H1 (cell line): ENCODE measurements around the gene SLC25A12. TPM values are rescaled to one million over a fixed set of nuclear protein-coding genes. Genes with fewer than 3 reads are reported as not detected.

Experiments
- CTCF ChIA-PET: fragments of 300-600 bp; sonication (Branson Sonifier 250); formaldehyde crosslinking; loops from one replicate; lab custom pipeline; 2021; ENCODE audit not compliant: partially characterized antibody; lab: Charles Lee
- POLR2A ChIA-PET: fragments of 300-600 bp; sonication (Branson Sonifier 250); formaldehyde crosslinking; loops from one replicate; lab custom pipeline; 2021; ENCODE audit warnings: inconsistent platforms; ENCODE audit not compliant: partially characterized antibody; lab: Charles Lee
- DNase-seq, 2 experiments: peaks; one replicate each; pipeline versions ENCODE4 v3.0.0 to v3.0.0-alpha.2; 2010 to 2022; ENCODE audit warnings: low spot score in 2 of 2, low read depth in 1 of 2, mixed read lengths in 1 of 2
- FAIRE-seq: peaks from 2 replicates; lab custom pipeline; 2011; peaks lifted over from hg19 to GRCh38; lab: Jason Lieb, UNC
- H2AFZ ChIP-seq: 2 replicates; pipeline ENCODE4 v1.8.1; 2012; ENCODE audit warnings: low read length, inconsistent platforms
- H2AK5ac ChIP-seq: 2 replicates; pipeline ENCODE4 v1.6.1; 2013; ENCODE audit warnings: low read depth, low read length
- H2BK120ac ChIP-seq: replicated peaks from 2 replicates; pipeline ENCODE3; 2013; ENCODE audit warnings: low read depth, low read length, inconsistent platforms
- H2BK12ac ChIP-seq: 2 replicates; pipeline ENCODE4 v1.6.1; 2013; ENCODE audit warnings: low read depth, low read length
- H2BK15ac ChIP-seq: 2 replicates; pipeline ENCODE4 v1.6.1; 2013; ENCODE audit warnings: low read length
- H2BK20ac ChIP-seq: 2 replicates; pipeline ENCODE4 v1.6.1; 2013; ENCODE audit warnings: low read length
- H2BK5ac ChIP-seq: 2 replicates; pipeline ENCODE4 v1.6.1; 2013; ENCODE audit warnings: low read depth, low read length
- H3K14ac ChIP-seq: 2 replicates; pipeline ENCODE4 v1.6.1; 2013; ENCODE audit warnings: inconsistent platforms; ENCODE audit not compliant: insufficient read length
- H3K18ac ChIP-seq: 2 replicates; pipeline ENCODE4 v1.6.1; 2013; ENCODE audit warnings: low read length; ENCODE audit errors: extremely low read depth
- H3K23ac ChIP-seq: 2 replicates; pipeline ENCODE4 v1.6.1; 2013; ENCODE audit warnings: inconsistent platforms; ENCODE audit not compliant: insufficient read length
- H3K23me2 ChIP-seq: 2 replicates; pipeline ENCODE4 v1.6.1; 2013; ENCODE audit warnings: low read depth, low read length
- H3K27ac ChIP-seq: 2 replicates; pipeline ENCODE4 v1.6.1; 2011; ENCODE audit warnings: low read depth, low read length, inconsistent platforms
- H3K27me3 ChIP-seq, 4 experiments: replicated peaks in 1 of 4; 1 replicate in 1 of 4; 2 replicates in 3 of 4; pipeline versions ENCODE4 v1.6.1 to v1.8.1; 2011 to 2013; ENCODE audit warnings: low read length in 3 of 4, mild to moderate bottlenecking in 3 of 4, inconsistent platforms in 2 of 4, mixed read lengths in 2 of 4, moderate library complexity in 1 of 4; ENCODE audit not compliant: control insufficient read depth in 3 of 4, insufficient read depth in 3 of 4; ENCODE audit errors: extremely low read depth in 1 of 4
- H3K36me3 ChIP-seq, 4 experiments: 2 replicates each; pipeline versions ENCODE4 v1.6.1 to v1.8.1; 2011 to 2013; ENCODE audit warnings: mild to moderate bottlenecking in 4 of 4, low read length in 3 of 4, moderate library complexity in 2 of 4, control low read depth in 1 of 4, inconsistent platforms in 1 of 4; ENCODE audit not compliant: insufficient read depth in 4 of 4, control insufficient read depth in 2 of 4
- H3K4ac ChIP-seq: replicated peaks from 2 replicates; pipeline ENCODE3; 2013; ENCODE audit warnings: low read length, low read depth, mixed read lengths, inconsistent platforms; ENCODE audit not compliant: insufficient read length
- H3K4me1 ChIP-seq, 4 experiments: replicated peaks in 1 of 4; 1 replicate in 1 of 4; 2 replicates in 3 of 4; pipeline versions ENCODE4 v1.6.1 to v1.8.1; 2011 to 2013; ENCODE audit warnings: low read length in 3 of 4, inconsistent platforms in 2 of 4, mixed read lengths in 1 of 4; ENCODE audit not compliant: insufficient read depth in 4 of 4, control insufficient read depth in 3 of 4
- H3K4me2 ChIP-seq, 2 experiments: 2 replicates each; pipeline versions ENCODE4 v1.6.1 to v1.8.1; 2011 to 2013; ENCODE audit warnings: low read depth in 2 of 2, low read length in 2 of 2, control low read depth in 1 of 2, inconsistent platforms in 1 of 2, mild to moderate bottlenecking in 1 of 2; ENCODE audit not compliant: insufficient read depth in 1 of 2
- H3K4me3 ChIP-seq, 4 experiments: fragments of 200-600, 300-600 bp in 1 of 4; sonication (generic), shearing (Covaris generic), sonication (Bioruptor Twin) in 1 of 4; 2 replicates each; pipeline versions ENCODE4 v1.5.1 to v1.8.1; 2011 to 2016; ENCODE audit warnings: low read length in 4 of 4, low read depth in 3 of 4, control low read depth in 2 of 4, inconsistent platforms in 2 of 4, mild to moderate bottlenecking in 2 of 4, mixed read lengths in 1 of 4, moderate library complexity in 1 of 4; ENCODE audit not compliant: insufficient read depth in 2 of 4; ENCODE audit errors: extremely low read depth in 1 of 4
- H3K56ac ChIP-seq: replicated peaks from 2 replicates; pipeline ENCODE3; 2013; ENCODE audit warnings: low read depth, mild to moderate bottlenecking, mixed read lengths, low read length, inconsistent platforms; ENCODE audit not compliant: insufficient read length
- H3K79me1 ChIP-seq: 2 replicates; pipeline ENCODE4 v1.6.1; 2013; ENCODE audit warnings: low read depth, low read length, control low read depth
- H3K79me2 ChIP-seq, 2 experiments: 2 replicates each; pipeline versions ENCODE4 v1.6.1 to v1.8.1; 2012 to 2013; ENCODE audit warnings: low read length in 2 of 2, mild to moderate bottlenecking in 2 of 2, inconsistent platforms in 1 of 2; ENCODE audit not compliant: insufficient read depth in 2 of 2, control insufficient read depth in 1 of 2
- H3K9ac ChIP-seq, 4 experiments: replicated peaks in 1 of 4; 1 replicate in 1 of 4; 2 replicates in 3 of 4; pipeline versions ENCODE4 v1.6.1 to v1.8.1; 2011 to 2013; ENCODE audit warnings: low read depth in 3 of 4, low read length in 3 of 4, control low read depth in 2 of 4, mild to moderate bottlenecking in 2 of 4, moderate library complexity in 2 of 4, inconsistent platforms in 1 of 4; ENCODE audit errors: extremely low read depth in 1 of 4
- H3K9me3 ChIP-seq, 2 experiments: 2 replicates each; pipeline versions ENCODE4 v1.6.1 to v1.8.1; 2012 to 2013; ENCODE audit warnings: mild to moderate bottlenecking in 2 of 2, moderate library complexity in 2 of 2, control low read depth in 1 of 2, inconsistent platforms in 1 of 2, low read depth in 1 of 2, low read length in 1 of 2, mixed read lengths in 1 of 2; ENCODE audit not compliant: insufficient read depth in 2 of 2
- H4K20me1 ChIP-seq, 2 experiments: replicated peaks in 1 of 2; 2 replicates each; pipeline versions ENCODE3 to v1.8.1; 2011 to 2013; ENCODE audit warnings: inconsistent platforms in 2 of 2, low read length in 2 of 2, mild to moderate bottlenecking in 1 of 2; ENCODE audit not compliant: insufficient read depth in 2 of 2, control insufficient read depth in 1 of 2
- H4K5ac ChIP-seq: 2 replicates; pipeline ENCODE4 v1.6.1; 2013; ENCODE audit warnings: low read length, low read depth, mixed read lengths, inconsistent platforms; ENCODE audit not compliant: insufficient read length
- H4K8ac ChIP-seq: 2 replicates; pipeline ENCODE4 v1.8.0; 2013; ENCODE audit warnings: mild to moderate bottlenecking, moderate library complexity, low read length, inconsistent platforms; ENCODE audit not compliant: insufficient read depth; ENCODE audit errors: extremely low read depth
- H4K91ac ChIP-seq: replicated peaks from 2 replicates; pipeline ENCODE3; 2013; ENCODE audit warnings: low read length, mixed read lengths, inconsistent platforms; ENCODE audit not compliant: insufficient read length
- BCL11A ChIP-seq, 2 experiments: IDR thresholded peaks; one replicate each; pipeline ENCODE4 v1.6.1; 2011; ENCODE audit warnings: low read depth in 2 of 2, low read length in 2 of 2, mild to moderate bottlenecking in 2 of 2
- CBX8 ChIP-seq: fragments of 300-800, 300-1000 bp; sonication (generic); IDR thresholded peaks from 2 replicates; pipeline ENCODE4 v1.7.1; 2016; ENCODE audit warnings: low read depth, low read length, borderline replicate concordance
- CTBP2 ChIP-seq: IDR thresholded peaks from 2 replicates; pipeline ENCODE4 v1.7.0; 2011; ENCODE audit warnings: borderline replicate concordance, mild to moderate bottlenecking, moderate library complexity, mixed read lengths, low read length; ENCODE audit not compliant: insufficient read depth, insufficient read length
- EZH2 ChIP-seq: fragments of 200-600 bp; sonication (generic); IDR thresholded peaks from 2 replicates; pipeline ENCODE4 v1.7.1; 2012; ENCODE audit warnings: low read depth, mild to moderate bottlenecking, moderate library complexity, low read length, inconsistent platforms; ENCODE audit not compliant: severe bottlenecking
- GABPA ChIP-seq: IDR thresholded peaks from 2 replicates; pipeline ENCODE4 v1.6.1; 2011; ENCODE audit warnings: mild to moderate bottlenecking, low read length, moderate library complexity, borderline replicate concordance; ENCODE audit not compliant: insufficient read depth
- GTF2F1 ChIP-seq: IDR thresholded peaks from 2 replicates; pipeline ENCODE4 v1.6.1; 2012; ENCODE audit warnings: low read depth, low read length, improper control_type of control experiment, borderline replicate concordance
- HDAC2 ChIP-seq, 2 experiments: fragments of 300-600 bp in 1 of 2; sonication (generic) in 1 of 2; IDR thresholded peaks; 2 replicates each; pipeline ENCODE4 v1.6.1; 2011 to 2012; ENCODE audit warnings: low read depth in 2 of 2, low read length in 2 of 2, mild to moderate bottlenecking in 2 of 2, moderate library complexity in 2 of 2, borderline replicate concordance in 1 of 2, inconsistent platforms in 1 of 2
- HDAC6 ChIP-seq: IDR thresholded peaks from one replicate; pipeline ENCODE4 v1.7.1; 2012; ENCODE audit warnings: low read depth, mild to moderate bottlenecking, inconsistent platforms, low read length, moderate library complexity
- KDM4A ChIP-seq: IDR thresholded peaks from one replicate; pipeline ENCODE4 v1.7.1; 2012; ENCODE audit warnings: low read depth, mild to moderate bottlenecking, moderate library complexity, low read length, inconsistent platforms; ENCODE audit not compliant: severe bottlenecking
- RNF2 ChIP-seq: fragments of 200-900, 300-1000 bp; sonication (generic); IDR thresholded peaks from 2 replicates; pipeline ENCODE4 v1.7.1; 2016; ENCODE audit warnings: borderline replicate concordance, low read depth, mild to moderate bottlenecking, antibody characterized with exemption, low read length; ENCODE audit not compliant: poor library complexity, severe bottlenecking; ENCODE audit errors: missing control alignments
- TAF1 ChIP-seq: IDR thresholded peaks from 2 replicates; pipeline ENCODE4 v1.6.1; 2011; ENCODE audit warnings: mild to moderate bottlenecking, low read depth, low read length
- TCF12 ChIP-seq: IDR thresholded peaks from 2 replicates; pipeline ENCODE4 v1.6.1; 2011; ENCODE audit warnings: low read depth, mild to moderate bottlenecking, low read length
- WGBS, 2 experiments: shearing (Covaris generic) in 1 of 2; methylation state at CpG; one replicate each; pipeline versions ENCODE4 v1.1.6 to v1.1.7; 2013 to 2015; ENCODE audit warnings: low lambda C conversion rate in 2 of 2, mixed read lengths in 2 of 2, inconsistent platforms in 1 of 2, low coverage in 1 of 2, missing lambda C conversion rate in 1 of 2; ENCODE audit not compliant: insufficient replicate concordance in 2 of 2, insufficient coverage in 1 of 2, insufficient read length in 1 of 2; ENCODE audit errors: extremely low coverage in 1 of 2, missing lambda C conversion rate in 1 of 2; 5-methylcytosine and 5-hydroxymethylcytosine counted together
- polyA plus RNA-seq, 7 experiments: library from polyadenylated mRNA; depleted of rRNA in 3 of 7; stranded (reverse) in 5 of 7; unstranded in 2 of 7; fragments of >200 nt in 5 of 7; fragments of 200-250 nt in 2 of 7; gene quantifications; 1 replicate in 5 of 7; 2 replicates in 1 of 7; 4 replicates in 1 of 7; pipeline versions ENCODE4 v1.2.1 to v1.2.3, GENCODE V29; 2011 to 2013; ENCODE audit warnings: missing spikeins in 2 of 7, mixed read lengths in 2 of 7
- total RNA-seq: library from RNA; stranded (reverse); fragmentation: NEBNext Ultra II Directional; extraction: Animal tissue kit (Norgen Biotek cat#: 25700); gene quantifications from 2 replicates; pipeline ENCODE4 v1.2.1, GENCODE V29; 2021

Gene SLC25A12
- total and polyA plus RNA-seq, 2 of the 8 experiments (the other 6 are each of a cell fraction or from before 2014, with no cell fraction given): 7.7 to 10.2 TPM

GRCh38 chr2:171745141-171745540, 148.9 kb downstream of the SLC25A12 start:
- Histone ChIP-seq H3K56ac (no peak overlapping the region), H3K4me2 (no peak overlapping the region), H2BK120ac (no peak overlapping the region), H3K79me1 (no peaks in the 10 kb centered on the region), H3K4me3 (no peak overlapping the region), H2BK12ac (no peak overlapping the region), H4K20me1 (no peaks in the 10 kb centered on the region), H3K79me2 (no peaks in the 10 kb centered on the region), H3K27ac (no peak overlapping the region), H3K27me3 (no peaks in the 10 kb centered on the region), H2AK5ac (no peak overlapping the region), H3K14ac (no peak overlapping the region), H3K23ac (no peak overlapping the region), H2BK15ac (no peak overlapping the region), H2BK20ac (no peak overlapping the region), H3K18ac (no peak overlapping the region), H3K23me2 (no peaks in the 10 kb centered on the region), H3K9ac (no peak overlapping the region), H3K9me3 (no peaks in the 10 kb centered on the region), H2BK5ac (no peak overlapping the region), H4K5ac (no peak overlapping the region), H3K4me1 (no peaks in the 10 kb centered on the region), H4K8ac (no peak overlapping the region), H4K91ac (no peak overlapping the region), H3K36me3 (peaks cover 0 to 37% (median 7%) of the 10 kb centered on the region in 4 experiments; a peak in 5 of 8 replicates), H2AFZ (no peak overlapping the region), H3K4ac (no peak overlapping the region)
- 74% methylated on average over 1 of the region's 1 CpG; no CpG with 5 or more reads in 1 of the 2 experiments for WGBS, 2 experiments
- POLR2A ChIA-PET: no interaction called here
- FAIRE-seq (no peak), DNase-seq (no peak)
- TF ChIP-seq KDM4A (no peak), HDAC6 (no peak), TCF12 (no peak), HDAC2 (IDR thresholded peaks at IDR 0.05; ENCODE audit: borderline replicate concordance in 1 of 2, low read depth in 2 of 2, low read length in 2 of 2) (no peak), BCL11A (IDR thresholded peaks at IDR 0.05; ENCODE audit: low read depth in 2 of 2, low read length in 2 of 2) (no peak), EZH2 (no peak), RNF2 (no peak), TAF1 (no peak), CBX8 (no peak), GABPA (no peak), GTF2F1 (no peak), CTBP2 (no peak)
- CTCF ChIA-PET: no interaction called here
